Ovary (tissue), 3 donors: ENCODE measurements around the gene CGNL1.

ENCODE experiments used
- CTCF ChIP-seq, 3 donors: fragments of 450-650 bp in 2 of 3; fragments of 200-600 bp in 1 of 3; IDR thresholded peaks; one replicate each; pipeline versions ENCODE4 v1.5.1 to v1.8.0; 2016 to 2022; ENCODE audit warnings: antibody characterized with exemption in 3 of 3, mild to moderate bottlenecking in 1 of 3
- EP300 ChIP-seq: sonication (generic); formaldehyde crosslinking; IDR thresholded peaks from one replicate; pipeline ENCODE4 v1.6.1; 2017; ENCODE audit warnings: antibody characterized with exemption
- POLR2A ChIP-seq: fragments of 450-650 bp; IDR thresholded peaks from one replicate; pipeline ENCODE4 v1.6.1; 2017; ENCODE audit warnings: antibody characterized with exemption, mild to moderate bottlenecking, moderate library complexity
- donor health status: DM: no; HTN: no; CAD: no.

- TF ChIP-seq CTCF (IDR thresholded peaks at IDR 0.05) (no peak), EP300 (no peak), POLR2A (no peak)
These were observed 189.0 kb downstream of the CGNL1 start for GRCh38 chr15:57565311-57565710.
